HG03039 (cell line): ENCODE data around the gene GHRH.

Experiments
- ATAC-seq: cut with Tn5 transposase; IDR thresholded peaks from one replicate; pipeline ENCODE4 v1.9.1; 2021; ENCODE audit warnings: mild to moderate bottlenecking, moderate library complexity; ENCODE audit not compliant: unreplicated experiment

Gene GHRH

GRCh38 chr20:37209661-37210314 is 51.8 kb downstream of the GHRH start:
- ATAC-seq: no peak

GRCh38 chr20:37209193-37209592 is 52.4 kb downstream of the GHRH start:
- no peak for ATAC-seq

- ATAC-seq: no peak
These were observed 54.4 kb downstream of the GHRH start for GRCh38 chr20:37207171-37207570.

- no peak for ATAC-seq
These were observed 55.8 kb downstream of the GHRH start for GRCh38 chr20:37205794-37206193.

GRCh38 chr20:37205130-37205529 is 56.5 kb downstream of the GHRH start:
- ATAC-seq: no peak

GRCh38 chr20:37204056-37204455 is 57.6 kb downstream of the GHRH start:
- ATAC-seq: no peak

- no peak for ATAC-seq
These were observed 59.2 kb downstream of the GHRH start for GRCh38 chr20:37202267-37202943.

GRCh38 chr20:37201827-37202162 is 59.8 kb downstream of the GHRH start:
- no peak for ATAC-seq
